H9 (cell line): ENCODE results near the gene PARVB. TPM values are rescaled to one million over a fixed set of nuclear protein-coding genes. Genes with fewer than 3 reads are reported as not detected.

ENCODE experiments used
- DNase-seq: peaks from one replicate; pipeline ENCODE4 v3.0.0-alpha.2; 2017
- H2AFZ ChIP-seq: one replicate; pipeline ENCODE4 v1.6.1; 2013; ENCODE audit warnings: mild to moderate bottlenecking, low read length, control low read depth, moderate library complexity
- H2AK5ac ChIP-seq: 2 replicates; pipeline ENCODE4 v1.6.1; 2013; ENCODE audit warnings: low read length, control low read depth, mixed read lengths; ENCODE audit not compliant: insufficient read length
- H2BK120ac ChIP-seq: one replicate; pipeline ENCODE4 v1.6.1; 2013; ENCODE audit warnings: low read depth, mild to moderate bottlenecking, low read length, control low read depth, inconsistent platforms; ENCODE audit not compliant: poor library complexity, severe bottlenecking
- H2BK12ac ChIP-seq: 2 replicates; pipeline ENCODE4 v1.6.1; 2013; ENCODE audit warnings: low read length, control low read depth, mixed read lengths, low read depth; ENCODE audit not compliant: insufficient read length
- H2BK15ac ChIP-seq: 2 replicates; pipeline ENCODE4 v1.6.1; 2013; ENCODE audit warnings: low read depth, low read length, control low read depth
- H2BK20ac ChIP-seq: one replicate; pipeline ENCODE4 v1.6.1; 2013; ENCODE audit warnings: low read depth, mild to moderate bottlenecking, low read length, control low read depth, inconsistent platforms; ENCODE audit not compliant: poor library complexity, severe bottlenecking
- H2BK5ac ChIP-seq: 2 replicates; pipeline ENCODE4 v1.6.1; 2013; ENCODE audit warnings: low read length, control low read depth, mixed read lengths; ENCODE audit not compliant: insufficient read length
- H3K14ac ChIP-seq: 2 replicates; pipeline ENCODE4 v1.6.1; 2013; ENCODE audit warnings: low read length, control low read depth; ENCODE audit not compliant: insufficient read depth
- H3K18ac ChIP-seq: 2 replicates; pipeline ENCODE4 v1.6.1; 2013; ENCODE audit warnings: low read depth, mild to moderate bottlenecking, mixed read lengths, low read length, control low read depth; ENCODE audit not compliant: insufficient read length
- H3K23ac ChIP-seq: 2 replicates; pipeline ENCODE4 v1.6.1; 2013; ENCODE audit warnings: low read length, control low read depth, mixed read lengths, low read depth; ENCODE audit not compliant: insufficient read length
- H3K23me2 ChIP-seq: 2 replicates; pipeline ENCODE4 v1.6.1; 2013; ENCODE audit warnings: low read depth, mild to moderate bottlenecking, mixed read lengths, low read length, control low read depth; ENCODE audit not compliant: insufficient read length, poor library complexity, severe bottlenecking
- H3K27ac ChIP-seq: 2 replicates; pipeline ENCODE4 v1.5.1; 2013; ENCODE audit warnings: low read length, control low read depth, mixed read lengths, low read depth; ENCODE audit not compliant: insufficient read length
- H3K27me3 ChIP-seq: 2 replicates; pipeline ENCODE4 v1.6.1; 2013; ENCODE audit warnings: low read length, control low read depth, inconsistent platforms; ENCODE audit not compliant: insufficient read depth
- H3K4ac ChIP-seq: 2 replicates; pipeline ENCODE4 v1.6.1; 2013; ENCODE audit warnings: low read depth, mild to moderate bottlenecking, control low read depth, inconsistent platforms, low read length, moderate library complexity
- H3K4me1 ChIP-seq: 2 replicates; pipeline ENCODE4 v1.6.1; 2013; ENCODE audit warnings: low read length, control low read depth, inconsistent platforms; ENCODE audit not compliant: insufficient read depth
- H3K4me2 ChIP-seq: 2 replicates; pipeline ENCODE4 v1.6.1; 2013; ENCODE audit warnings: low read length, control low read depth, mixed read lengths; ENCODE audit not compliant: insufficient read length, insufficient read depth
- H3K56ac ChIP-seq: 2 replicates; pipeline ENCODE4 v1.6.1; 2013; ENCODE audit warnings: low read depth, mild to moderate bottlenecking, mixed read lengths, low read length, control low read depth; ENCODE audit not compliant: insufficient read length
- H3K79me1 ChIP-seq: 2 replicates; pipeline ENCODE4 v1.6.1; 2013; ENCODE audit warnings: low read depth, mild to moderate bottlenecking, moderate library complexity, low read length, control low read depth, inconsistent platforms; ENCODE audit not compliant: insufficient read depth, poor library complexity, severe bottlenecking
- H3K79me2 ChIP-seq: 2 replicates; pipeline ENCODE4 v1.6.1; 2013; ENCODE audit warnings: low read length, control low read depth, inconsistent platforms; ENCODE audit not compliant: insufficient read depth
- H3K9ac ChIP-seq: 2 replicates; pipeline ENCODE4 v1.6.1; 2013; ENCODE audit warnings: low read length, control low read depth, mixed read lengths; ENCODE audit not compliant: insufficient read length; ENCODE audit errors: extremely low read depth
- H3K9me3 ChIP-seq: one replicate; pipeline ENCODE4 v1.6.1; 2013; ENCODE audit warnings: low read depth, low read length, inconsistent platforms; ENCODE audit not compliant: control insufficient read depth
- H3T11ph ChIP-seq: one replicate; pipeline ENCODE4 v1.6.1; 2013; ENCODE audit warnings: mild to moderate bottlenecking, low read length, control low read depth, inconsistent platforms
- H4K20me1 ChIP-seq: one replicate; pipeline ENCODE4 v1.6.1; 2013; ENCODE audit not compliant: control insufficient read depth, insufficient read length, insufficient read depth
- H4K5ac ChIP-seq: 2 replicates; pipeline ENCODE4 v1.6.1; 2013; ENCODE audit warnings: low read depth, mild to moderate bottlenecking, mixed read lengths, low read length, control low read depth; ENCODE audit not compliant: insufficient read length
- H4K8ac ChIP-seq: replicated peaks from 2 replicates; pipeline ENCODE4 v1.6.1; 2013; ENCODE audit warnings: low read length, control low read depth, mixed read lengths, low read depth; ENCODE audit not compliant: insufficient read length
- H4K91ac ChIP-seq: 2 replicates; pipeline ENCODE4 v1.6.1; 2013; ENCODE audit warnings: low read depth, mild to moderate bottlenecking, moderate library complexity, mixed read lengths, low read length, control low read depth; ENCODE audit not compliant: insufficient read length
- H3K27ac Mint-ChIP-seq, 3 experiments: 2 replicates in 2 of 3; 3 replicates in 1 of 3; pipeline ENCODE4 v1.8.0; 2020 to 2021; ENCODE audit warnings: mixed read lengths in 3 of 3, mild to moderate bottlenecking in 1 of 3, moderate library complexity in 1 of 3
- H3K27me3 Mint-ChIP-seq: 2 replicates; pipeline ENCODE4 v1.8.0; 2021; ENCODE audit warnings: low read depth, mild to moderate bottlenecking, moderate library complexity, mixed read lengths
- H3K36me3 Mint-ChIP-seq, 3 experiments: 2 replicates in 2 of 3; 3 replicates in 1 of 3; pipeline ENCODE4 v1.8.0; 2020 to 2021; ENCODE audit warnings: low read depth in 3 of 3, mixed read lengths in 3 of 3; ENCODE audit not compliant: insufficient read depth in 1 of 3
- H3K4me1 Mint-ChIP-seq, 2 experiments: 2 replicates each; pipeline ENCODE4 v1.8.0; 2020; ENCODE audit warnings: mixed read lengths in 2 of 2
- H3K4me3 Mint-ChIP-seq, 2 experiments: 2 replicates in 1 of 2; 3 replicates in 1 of 2; pipeline ENCODE4 v1.8.0; 2020 to 2021; ENCODE audit warnings: mild to moderate bottlenecking in 2 of 2, mixed read lengths in 2 of 2, moderate library complexity in 1 of 2
- H3K9me3 Mint-ChIP-seq, 2 experiments: 2 replicates in 1 of 2; 3 replicates in 1 of 2; pipeline ENCODE4 v1.8.0; 2020; ENCODE audit warnings: mild to moderate bottlenecking in 2 of 2, mixed read lengths in 2 of 2, moderate library complexity in 1 of 2
- WGBS: extraction: QIAGEN DNeasy Blood & Tissue Kit; methylation state at CpG from one replicate; pipeline ENCODE4 v1.1.7; 2013; ENCODE audit warnings: missing lambda C conversion rate, low lambda C conversion rate, mixed read lengths; ENCODE audit not compliant: insufficient read length; ENCODE audit errors: extremely low coverage; 5-methylcytosine and 5-hydroxymethylcytosine counted together
- total RNA-seq: library from RNA; stranded (reverse); gene quantifications from 2 replicates; pipeline ENCODE4 v1.2.1, GENCODE V29; 2021
- TF ChIP-seq, protein P1 (sequence below): fragments of 200-600 bp; sonication (generic); conservative IDR thresholded peaks from 3 replicates; pipeline ENCODE4 v1.8.0; 2021; ENCODE audit warnings: antibody characterized with exemption, mild to moderate bottlenecking

The PARVB gene
- total RNA-seq, 1 experiment from 2014 or later: 15.6 TPM

DNA sequence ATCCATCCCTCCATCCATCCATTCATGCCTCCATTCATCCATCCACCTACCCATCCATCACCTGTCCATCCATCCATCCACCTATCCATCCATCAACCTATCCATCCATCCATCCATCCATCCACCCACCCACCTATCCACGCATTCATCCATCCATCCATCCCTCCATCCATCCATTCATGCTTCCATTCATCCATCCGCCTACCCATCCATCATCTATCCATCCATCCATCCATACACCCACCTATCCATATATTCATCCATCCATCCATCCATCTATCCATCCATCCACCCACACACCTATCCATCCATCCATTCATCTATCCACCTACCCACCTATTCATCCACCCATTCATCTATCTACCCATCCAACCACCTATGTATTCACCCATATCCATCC lies 170.5 kb downstream of the PARVB start:
- peaks cover 10% of the 10 kb centered on the region for H3K27me3 Mint-ChIP-seq
- 100% methylated on average over 1 of the region's 2 CpGs for WGBS

More for the DNA sequence above, 170.5 kb downstream of the PARVB start:
- no peak overlapping the region for H2BK12ac ChIP-seq
- no peak overlapping the region for H2BK20ac ChIP-seq
- H3K23ac ChIP-seq: no peak overlapping the region
- no peaks in the 10 kb centered on the region for H3K79me2 ChIP-seq
- TF ChIP-seq, protein P1, sequence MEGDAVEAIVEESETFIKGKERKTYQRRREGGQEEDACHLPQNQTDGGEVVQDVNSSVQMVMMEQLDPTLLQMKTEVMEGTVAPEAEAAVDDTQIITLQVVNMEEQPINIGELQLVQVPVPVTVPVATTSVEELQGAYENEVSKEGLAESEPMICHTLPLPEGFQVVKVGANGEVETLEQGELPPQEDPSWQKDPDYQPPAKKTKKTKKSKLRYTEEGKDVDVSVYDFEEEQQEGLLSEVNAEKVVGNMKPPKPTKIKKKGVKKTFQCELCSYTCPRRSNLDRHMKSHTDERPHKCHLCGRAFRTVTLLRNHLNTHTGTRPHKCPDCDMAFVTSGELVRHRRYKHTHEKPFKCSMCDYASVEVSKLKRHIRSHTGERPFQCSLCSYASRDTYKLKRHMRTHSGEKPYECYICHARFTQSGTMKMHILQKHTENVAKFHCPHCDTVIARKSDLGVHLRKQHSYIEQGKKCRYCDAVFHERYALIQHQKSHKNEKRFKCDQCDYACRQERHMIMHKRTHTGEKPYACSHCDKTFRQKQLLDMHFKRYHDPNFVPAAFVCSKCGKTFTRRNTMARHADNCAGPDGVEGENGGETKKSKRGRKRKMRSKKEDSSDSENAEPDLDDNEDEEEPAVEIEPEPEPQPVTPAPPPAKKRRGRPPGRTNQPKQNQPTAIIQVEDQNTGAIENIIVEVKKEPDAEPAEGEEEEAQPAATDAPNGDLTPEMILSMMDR: no peak
- peaks cover 5% of the 10 kb centered on the region for H4K20me1 ChIP-seq
- no peak overlapping the region for H4K91ac ChIP-seq
- H3K9ac ChIP-seq: no peak overlapping the region
- no peak overlapping the region for H2BK5ac ChIP-seq
- no peak overlapping the region for H4K8ac ChIP-seq
- no peak overlapping the region for H2BK120ac ChIP-seq
- no peak overlapping the region for H3K56ac ChIP-seq
- Mint-ChIP-seq H3K36me3 (no peaks in the 10 kb centered on the region; a peak in 1 of 7 replicates), H3K27ac (no peak overlapping the region), H3K9me3 (no peaks in the 10 kb centered on the region), H3K4me3 (no peak overlapping the region), H3K4me1 (peaks cover 9 to 30% of the 10 kb centered on the region in 2 experiments)
- H2AK5ac ChIP-seq: no peak overlapping the region
- no peak for DNase-seq
- H3K27me3 ChIP-seq: no peaks in the 10 kb centered on the region
- no peak overlapping the region for H3K4ac ChIP-seq
- H3K79me1 ChIP-seq: no peaks in the 10 kb centered on the region
- H2AFZ ChIP-seq: no peak overlapping the region
- no peak overlapping the region for H4K5ac ChIP-seq
- no peak overlapping the region for H3K18ac ChIP-seq
- H3T11ph ChIP-seq: no peak overlapping the region
- H2BK15ac ChIP-seq: no peak overlapping the region
- no peak overlapping the region for H3K4me2 ChIP-seq
- H3K14ac ChIP-seq: no peak overlapping the region
- no peaks in the 10 kb centered on the region for H3K4me1 ChIP-seq
- no peak overlapping the region for H3K27ac ChIP-seq
- no peaks in the 10 kb centered on the region for H3K9me3 ChIP-seq
- no peaks in the 10 kb centered on the region for H3K23me2 ChIP-seq
